HG03442 (cell line): Measurements from ENCODE around the gene CALR3.

Experiments
- ATAC-seq: cut with Tn5 transposase; IDR thresholded peaks from one replicate; pipeline ENCODE4 v1.9.1; 2021; ENCODE audit warnings: mild to moderate bottlenecking, moderate library complexity; ENCODE audit not compliant: unreplicated experiment

The CALR3 gene

GRCh38 chr19:16435999-16436650 lies 59.8 kb downstream of the CALR3 start:
- no peak for ATAC-seq

DNA sequence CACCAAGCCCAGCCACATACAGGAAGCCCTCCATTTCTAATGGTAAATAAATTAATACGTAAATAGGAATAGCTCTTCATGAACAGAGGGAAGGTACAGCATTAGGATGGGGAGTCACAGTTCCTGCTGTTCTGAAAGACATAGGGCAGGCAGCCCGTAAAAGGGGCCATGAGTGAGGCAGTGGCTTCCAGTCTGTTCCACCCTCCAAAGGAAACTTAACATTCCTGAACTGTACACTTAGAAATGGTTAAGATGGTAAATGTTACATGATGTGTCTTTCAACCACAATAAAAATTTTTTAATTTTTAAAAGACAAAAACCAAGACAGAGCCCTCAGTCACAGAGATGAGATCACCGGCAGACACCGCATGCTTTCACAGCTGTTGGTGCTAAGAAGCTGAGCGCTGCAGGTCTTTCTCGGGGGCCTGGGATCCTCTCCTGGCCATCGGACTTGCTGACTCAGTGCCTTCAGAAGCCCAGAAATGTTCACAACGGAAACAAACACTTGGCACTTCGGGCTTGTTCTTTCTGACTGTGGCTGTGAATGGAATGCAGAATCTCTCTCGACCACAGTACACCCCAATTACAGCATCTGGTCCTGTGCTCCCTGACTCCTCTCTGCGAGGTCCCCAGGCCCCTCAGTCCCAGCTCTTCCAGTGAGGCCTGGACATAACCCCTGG lies 60.6 kb downstream of the CALR3 start:
- ATAC-seq: no peak

- no peak for ATAC-seq
Observed at GRCh38 chr19:16433986-16434385, 62.0 kb downstream of the CALR3 start.

DNA sequence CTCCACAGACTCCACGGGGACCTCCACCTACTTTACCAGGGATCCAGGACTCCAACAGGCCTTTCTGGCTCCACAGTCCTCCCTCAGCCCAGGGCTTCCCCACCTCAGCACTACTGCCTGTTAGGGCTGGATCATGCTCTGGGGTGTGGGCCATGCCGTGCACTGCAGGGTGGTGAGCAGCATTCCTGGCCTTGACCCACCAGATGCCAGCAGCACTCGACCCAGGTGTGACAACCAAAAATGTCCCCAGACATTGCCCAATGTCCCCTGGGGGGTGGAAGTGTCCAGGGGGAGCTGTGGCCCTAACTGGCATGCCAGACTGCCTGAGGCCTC lies 66.2 kb downstream of the CALR3 start:
- ATAC-seq: no peak

DNA sequence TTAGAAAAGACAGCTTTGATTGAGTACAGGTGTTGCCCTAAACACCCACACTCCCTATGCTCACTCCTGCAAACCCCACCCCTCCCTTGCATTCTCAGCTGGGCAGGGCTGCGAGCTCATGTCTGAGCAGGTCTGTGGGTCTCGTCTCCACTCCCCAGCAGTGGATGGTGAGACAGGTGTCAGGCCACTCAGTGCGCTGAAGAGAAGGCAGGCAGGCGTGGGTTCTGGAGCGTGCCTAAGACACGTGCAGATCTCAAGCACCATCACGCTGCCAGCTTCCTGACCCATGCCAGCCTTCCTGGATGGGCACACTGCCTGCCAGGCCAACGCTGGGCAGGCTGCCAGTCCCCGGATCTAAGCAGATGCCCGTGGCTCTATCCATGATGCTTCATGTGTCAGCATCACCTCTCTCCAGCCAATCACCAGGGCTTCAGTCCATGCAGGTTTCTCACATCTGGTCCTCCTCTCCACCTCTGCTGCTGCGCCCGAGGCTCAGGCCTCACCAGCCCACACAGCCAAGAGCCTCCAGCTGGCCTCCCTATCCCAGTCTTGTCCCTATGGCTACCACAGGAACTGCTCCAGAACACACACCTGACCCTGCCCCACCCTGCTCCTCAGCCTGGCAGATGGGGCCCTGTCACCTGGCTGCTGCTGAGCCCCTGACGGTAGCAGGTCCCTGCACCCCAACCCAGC lies 66.8 kb downstream of the CALR3 start:
- ATAC-seq: no peak
